HCT116 (cell line): Measurements from ENCODE around the gene TICRR. TPM values are rescaled to one million over a fixed set of nuclear protein-coding genes. Genes with fewer than 3 reads are reported as not detected.

Experiments used
- ATAC-seq: fragments of 200-7000 bp; cut with Tn5 transposase; 2 replicates; pipeline ENCODE4 v1.9.1; 2020; ENCODE audit warnings: mild to moderate bottlenecking, moderate library complexity
- BruUV-seq: library from RNA; stranded (reverse); fragments of 400-500 nt; replicated peaks from 2 replicates; lab custom pipeline; 2021; lab: Mats Ljungman, UMichigan
- CTCF ChIA-PET: fragments of 300-600 bp; sonication (Branson Sonifier 250); formaldehyde crosslinking; loops from one replicate; lab custom pipeline; 2021; ENCODE audit warnings: antibody characterized with exemption; lab: Charles Lee
- POLR2A ChIA-PET: fragments of 300-600, 350-600 bp; sonication (Branson Sonifier 250); formaldehyde crosslinking; loops from one replicate; lab custom pipeline; 2021; ENCODE audit warnings: antibody characterized with exemption; lab: Charles Lee
- RAD21 ChIA-PET, 2 experiments: fragments of 300-600 bp; sonication (Branson Sonifier 250); formaldehyde crosslinking; loops; one replicate each; lab custom pipeline; 2023; ENCODE audit warnings: low total read pairs in 2 of 2; ENCODE audit not compliant: uncharacterized antibody in 2 of 2, unreplicated experiment in 2 of 2, low non-redundant PET in 1 of 2; lab: Charles Lee
- DNase-seq: peaks from one replicate; pipeline ENCODE4 v3.0.0-alpha.2; 2010; ENCODE audit warnings: low read depth, low spot score
- H2AFZ ChIP-seq: fragments of 200-600 bp; shearing (Covaris generic), sonication (generic); 2 replicates; pipeline ENCODE4 v1.6.1; 2017; ENCODE audit warnings: low read depth, mixed run types, mixed read lengths, antibody characterized with exemption, low read length; ENCODE audit not compliant: poor library complexity, severe bottlenecking
- H3K27ac ChIP-seq: 2 replicates; pipeline ENCODE4 v1.5.1; 2012; ENCODE audit warnings: low read depth, low read length
- H3K27me3 ChIP-seq: fragments of 200-600 bp; sonication (generic); 2 replicates; pipeline ENCODE4 v1.6.1; 2016; ENCODE audit warnings: mixed run types, low read length, mixed read lengths; ENCODE audit not compliant: insufficient read depth
- H3K36me3 ChIP-seq, 2 experiments: fragments of 200-500 bp in 1 of 2; fragments of 200-600 bp in 1 of 2; sonication (Bioruptor generic) in 1 of 2; sonication (generic) in 1 of 2; 2 replicates each; pipeline versions ENCODE4 v1.5.1 to v1.6.1; 2014 to 2016; ENCODE audit warnings: low read length in 2 of 2, inconsistent platforms in 1 of 2, mixed read lengths in 1 of 2, mixed run types in 1 of 2; ENCODE audit not compliant: insufficient read depth in 2 of 2, control insufficient read depth in 1 of 2
- H3K4me1 ChIP-seq, 2 experiments: fragments of 200-600 bp in 1 of 2; sonication (generic) in 1 of 2; 2 replicates each; pipeline versions ENCODE4 v1.5.1 to v1.6.1; 2012 to 2017; ENCODE audit warnings: low read length in 2 of 2, inconsistent platforms in 1 of 2, mild to moderate bottlenecking in 1 of 2, mixed read lengths in 1 of 2, mixed run types in 1 of 2, moderate library complexity in 1 of 2; ENCODE audit not compliant: insufficient read depth in 2 of 2, control insufficient read depth in 1 of 2
- H3K4me2 ChIP-seq: fragments of 200-600 bp; sonication (generic); 2 replicates; pipeline ENCODE4 v1.6.1; 2017; ENCODE audit warnings: mixed run types, low read length, mixed read lengths
- H3K4me3 ChIP-seq, 2 experiments: fragments of 200-600 bp in 1 of 2; sonication (generic) in 1 of 2; replicated peaks in 1 of 2; 2 replicates each; pipeline ENCODE4 v1.5.1; 2011 to 2016; ENCODE audit warnings: low read length in 2 of 2, control low read depth in 1 of 2, low read depth in 1 of 2, mild to moderate bottlenecking in 1 of 2, mixed read lengths in 1 of 2, mixed run types in 1 of 2
- H3K79me2 ChIP-seq: fragments of 200-600 bp; sonication (generic); 2 replicates; pipeline ENCODE4 v1.6.1; 2017; ENCODE audit warnings: mild to moderate bottlenecking, mixed run types, low read length, moderate library complexity, mixed read lengths; ENCODE audit not compliant: insufficient read depth
- H3K9ac ChIP-seq: fragments of 200-600 bp; sonication (generic); 2 replicates; pipeline ENCODE4 v1.6.1; 2016; ENCODE audit warnings: low read length, mixed read lengths
- H3K9me2 ChIP-seq: fragments of 200-600 bp; sonication (generic), shearing (Covaris generic); 2 replicates; pipeline ENCODE4 v1.6.1; 2017; ENCODE audit warnings: mixed run types, mild to moderate bottlenecking, moderate library complexity; ENCODE audit not compliant: insufficient read depth
- H3K9me3 ChIP-seq, 2 experiments: fragments of 200-500 bp in 1 of 2; fragments of 200-600 bp in 1 of 2; sonication (Bioruptor generic) in 1 of 2; sonication (generic) in 1 of 2; 2 replicates each; pipeline ENCODE4 v1.6.1; 2014 to 2017; ENCODE audit warnings: low read length in 2 of 2, mixed read lengths in 2 of 2, inconsistent platforms in 1 of 2, low read depth in 1 of 2, mild to moderate bottlenecking in 1 of 2, mixed run types in 1 of 2, moderate library complexity in 1 of 2; ENCODE audit not compliant: control insufficient read depth in 1 of 2, insufficient read depth in 1 of 2
- H4K20me1 ChIP-seq: fragments of 200-600 bp; sonication (generic), shearing (Covaris generic); 2 replicates; pipeline ENCODE4 v1.6.1; 2017; ENCODE audit warnings: mixed run types, mild to moderate bottlenecking, moderate library complexity; ENCODE audit not compliant: insufficient read depth
- ATF3 ChIP-seq: IDR thresholded peaks from 2 replicates; pipeline ENCODE4 v1.6.1; 2012
- CBX3 ChIP-seq: IDR thresholded peaks from 2 replicates; pipeline ENCODE4 v1.6.1; 2012; ENCODE audit warnings: low read depth
- CTCF ChIP-seq, 3 experiments: fragments of 200-600 bp in 1 of 3; sonication (generic) in 1 of 3; IDR thresholded peaks in 2 of 3; conservative IDR thresholded peaks in 1 of 3; 2 replicates each; pipeline ENCODE4 v1.5.1; 2012 to 2017; ENCODE audit warnings: low read depth in 2 of 3, low read length in 2 of 3, antibody characterized with exemption in 1 of 3, borderline replicate concordance in 1 of 3, control low read depth in 1 of 3, mild to moderate bottlenecking in 1 of 3, mixed read lengths in 1 of 3, mixed run types in 1 of 3, moderate library complexity in 1 of 3; ENCODE audit not compliant: insufficient read depth in 1 of 3
- EGR1 ChIP-seq: IDR thresholded peaks from 2 replicates; pipeline ENCODE4 v1.6.1; 2012; ENCODE audit warnings: low read depth
- EZH2 ChIP-seq: fragments of 200-600 bp; sonication (generic); IDR thresholded peaks from 2 replicates; pipeline ENCODE4 v1.6.1; 2017; ENCODE audit warnings: antibody characterized with exemption, mixed run types
- EZH2phosphoT487 ChIP-seq: fragments of 200-600 bp; IDR thresholded peaks from 2 replicates; pipeline ENCODE4 v1.6.1; 2018; ENCODE audit warnings: antibody characterized with exemption, borderline replicate concordance
- FOSL1 ChIP-seq: IDR thresholded peaks from 2 replicates; pipeline ENCODE4 v1.6.1; 2012; ENCODE audit warnings: low read depth
- JUND ChIP-seq: IDR thresholded peaks from 2 replicates; pipeline ENCODE4 v1.6.1; 2012
- MAX ChIP-seq: IDR thresholded peaks from 2 replicates; pipeline ENCODE4 v1.6.1; 2012
- POLR2AphosphoS5 ChIP-seq: IDR thresholded peaks from 2 replicates; pipeline ENCODE4 v1.6.1; 2011; ENCODE audit warnings: mild to moderate bottlenecking, low read depth, low read length, moderate library complexity
- SIN3A ChIP-seq: IDR thresholded peaks from 2 replicates; pipeline ENCODE4 v1.6.1; 2012; ENCODE audit warnings: low read depth
- SP1 ChIP-seq: IDR thresholded peaks from 2 replicates; pipeline ENCODE4 v1.6.1; 2012; ENCODE audit warnings: low read depth
- SRF ChIP-seq: IDR thresholded peaks from 2 replicates; pipeline ENCODE4 v1.6.1; 2012; ENCODE audit warnings: low read depth
- TCF7L2 ChIP-seq: IDR thresholded peaks from 2 replicates; pipeline ENCODE4 v1.7.0; 2011; ENCODE audit warnings: borderline replicate concordance, inconsistent platforms; ENCODE audit not compliant: insufficient read depth, insufficient read length; ENCODE audit errors: extremely low read depth
- YY1 ChIP-seq: IDR thresholded peaks from 2 replicates; pipeline ENCODE4 v1.6.1; 2011; ENCODE audit warnings: low read length, low read depth, moderate library complexity, mild to moderate bottlenecking; ENCODE audit not compliant: insufficient replicate concordance; ENCODE audit errors: extremely low read depth
- ZNF274 ChIP-seq: fragments of 200-500 bp; sonication (Bioruptor generic); IDR thresholded peaks from 2 replicates; pipeline ENCODE4 v1.6.1; 2014; ENCODE audit warnings: mild to moderate bottlenecking, low read depth, low read length, inconsistent platforms
- intact Hi-C: fragments of 100-400 bp; cut with micrococcal nuclease; formaldehyde crosslinking; loops from 2 replicates; pipeline ENCODE4 v1.10.0; 2022
- total RNA-seq: library from RNA; stranded (reverse); gene quantifications from one replicate; pipeline ENCODE4 v1.2.1, GENCODE V29; 2021; ENCODE audit not compliant: unreplicated experiment

Gene TICRR
- total RNA-seq, 1 experiment from 2014 or later = 24.8 TPM

GRCh38 chr15:89591834-89592233 is 16.6 kb downstream of the TICRR start:
- ChIA-PET CTCF (no interaction called here), POLR2A (interaction anchor here (1.2 kb wide), 1 partner anchor 17 kb away, joined by 4 read pairs; the partner anchor contains the start of gene TICRR)
- no peak overlapping the region for H3K27ac ChIP-seq
- no peak overlapping the region for H2AFZ ChIP-seq
- H3K9ac ChIP-seq = no peak overlapping the region
- DNase-seq (no peak), ATAC-seq (no peak)
- no peaks in the 10 kb centered on the region for H3K9me2 ChIP-seq
- no TSS peak for BruUV-seq
- no peaks in the 10 kb centered on the region for H4K20me1 ChIP-seq
- H3K4me3 ChIP-seq = no peak overlapping the region
- peaks cover 63 to 73% of the 10 kb centered on the region in 2 experiments for H3K36me3 ChIP-seq
- no peak for TF ChIP-seq MAX
- no peak for TF ChIP-seq JUND
- no peak for TF ChIP-seq ZNF274
- no peak for TF ChIP-seq CBX3
- TF ChIP-seq EZH2phosphoT487 = no peak
- TF ChIP-seq, all 23 proteins: peak for 0
- no peak overlapping the region for H3K4me2 ChIP-seq
- no peaks in the 10 kb centered on the region for H3K27me3 ChIP-seq
- no peaks in the 10 kb centered on the region for H3K9me3 ChIP-seq
- RAD21 ChIA-PET = no interaction called here
- peaks cover 77% of the 10 kb centered on the region for H3K79me2 ChIP-seq
- intact Hi-C loops = no loop called here
- peaks cover 0 to 3% of the 10 kb centered on the region in 2 experiments; a peak in 1 of 4 replicates for H3K4me1 ChIP-seq

GRCh38 chr15:89593018-89593417 is 17.7 kb downstream of the TICRR start:
- no TSS peak for BruUV-seq
- DNase-seq = no peak
- CTCF ChIA-PET = interaction anchor here (0.6 kb wide), 1 partner anchor 180 kb away, joined by 3 read pairs; no protein-coding TSS in a partner anchor
- TF ChIP-seq ZNF274 (no peak), SRF (no peak), JUND (no peak), CBX3 (no peak), ATF3 (no peak), EZH2 (no peak), TCF7L2 (no peak), FOSL1 (no peak), SP1 (no peak), MAX (no peak), EGR1 (no peak), YY1 (no peak), SIN3A (no peak), CTCF (IDR thresholded peaks at IDR 0.05 in 2 of 3, conservative IDR thresholded peaks at IDR 0.05 in 1 of 3; ENCODE audit: borderline replicate concordance in 1 of 3, insufficient read depth in 1 of 3, low read depth in 2 of 3, low read length in 2 of 3) (no peak), POLR2AphosphoS5 (no peak)

More at GRCh38 chr15:89593018-89593417, 17.7 kb downstream of the TICRR start:
- no peak overlapping the region for H2AFZ ChIP-seq
- no peaks in the 10 kb centered on the region for H3K9me3 ChIP-seq
- H3K79me2 ChIP-seq = peaks cover 73% of the 10 kb centered on the region
- ChIA-PET POLR2A (interaction anchor here (1.2 kb wide), 1 partner anchor 18 kb away, joined by 4 read pairs; the partner anchor contains the start of gene TICRR), RAD21 (no interaction called here)
- no peak for ATAC-seq
- no peaks in the 10 kb centered on the region for H3K27me3 ChIP-seq
- no peak overlapping the region for H3K27ac ChIP-seq
- H4K20me1 ChIP-seq = no peaks in the 10 kb centered on the region
- no peak overlapping the region for H3K4me2 ChIP-seq
- no peak overlapping the region for H3K4me3 ChIP-seq
- H3K9ac ChIP-seq = no peak overlapping the region
- intact Hi-C loops = no loop called here
- no peaks in the 10 kb centered on the region for H3K9me2 ChIP-seq
- H3K36me3 ChIP-seq = peaks cover 57 to 73% of the 10 kb centered on the region in 2 experiments
- peaks cover 0 to 3% of the 10 kb centered on the region in 2 experiments; a peak in 1 of 4 replicates for H3K4me1 ChIP-seq
